ENCODE results near the gene ARHGEF3.
A peak's percentile ranks its signal among the peaks of the same experiment; 100 is the strongest.

The ARHGEF3 gene

GRCh38 chr3:56801662-56802377 is at the start of gene ARHGEF3:
Gene ARHGEF3 (minus strand): TSS chr3:56801949. CDS start chr3:56801798, 151 bp downstream.
- DNase-seq, result peak; percentile 78

DNA sequence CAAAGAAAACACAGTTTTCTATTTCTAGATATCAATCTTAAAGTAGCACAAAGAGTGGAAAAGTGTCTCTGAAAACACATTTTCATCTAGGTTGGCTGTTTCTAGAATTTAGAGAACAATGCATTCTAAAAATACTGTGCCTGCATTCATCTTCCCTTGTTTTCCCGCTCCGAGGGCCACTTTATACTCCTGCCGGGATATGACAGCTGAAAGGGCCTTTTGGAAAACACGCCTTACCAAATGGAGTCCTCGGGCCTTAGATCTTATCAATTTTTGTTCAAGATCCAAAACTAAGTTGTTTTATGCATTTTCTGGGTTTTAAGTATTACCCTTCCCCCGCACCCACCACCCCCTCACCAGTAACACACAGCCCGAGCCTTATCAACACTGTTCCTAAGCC is 47.9 kb upstream of the ARHGEF3 start:
- no peak for DNase-seq

GRCh38 chr3:56845505-56845904 is 43.8 kb upstream of the ARHGEF3 start:
- DNase-seq, result no peak

DNA sequence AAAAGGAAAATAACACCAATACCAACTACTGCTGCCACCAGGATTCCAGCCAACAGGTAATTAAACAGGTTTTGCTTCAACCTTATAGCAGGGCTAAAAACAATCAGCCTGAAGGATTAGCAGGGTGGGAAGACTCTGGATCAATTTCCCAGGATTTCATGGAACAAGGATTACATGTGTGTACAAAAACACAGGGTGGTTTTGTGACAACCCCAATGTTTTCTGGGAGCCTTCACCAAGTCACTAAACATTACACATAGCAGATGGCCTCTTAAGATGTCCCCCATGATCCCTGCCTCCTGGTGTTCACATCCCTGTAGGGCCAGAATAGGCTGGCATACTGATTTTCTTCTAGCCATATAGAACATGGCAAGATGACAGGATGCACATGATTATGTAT is 42.8 kb upstream of the ARHGEF3 start:
- no peak for DNase-seq

- DNase-seq, result no peak
Measured at GRCh38 chr3:56839784-56840715, 38.3 kb upstream of the ARHGEF3 start.

DNA sequence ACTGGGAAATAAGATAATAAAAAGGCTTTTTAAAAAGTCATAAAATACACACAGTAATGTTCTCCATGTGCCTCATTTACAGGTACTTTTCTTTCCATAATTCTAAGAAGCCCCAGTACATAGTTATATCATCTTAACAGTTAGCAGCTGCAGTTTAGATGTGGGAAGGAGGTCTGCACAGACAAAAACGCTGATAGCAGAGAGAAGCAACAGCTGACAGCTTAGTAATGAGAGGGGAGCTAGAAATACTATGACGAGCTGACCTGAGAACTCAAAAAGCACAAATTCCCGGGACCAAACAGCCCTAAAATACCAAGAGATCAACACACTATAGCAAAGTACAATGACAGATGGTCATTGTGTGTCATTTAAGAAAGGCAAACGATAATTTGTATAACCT is 36.7 kb upstream of the ARHGEF3 start:
- no peak for DNase-seq

- DNase-seq, result no peak
Measured at GRCh38 chr3:56837196-56837955, 35.6 kb upstream of the ARHGEF3 start.

GRCh38 chr3:56836276-56837163 is 34.8 kb upstream of the ARHGEF3 start:
- DNase-seq, result no peak

DNA sequence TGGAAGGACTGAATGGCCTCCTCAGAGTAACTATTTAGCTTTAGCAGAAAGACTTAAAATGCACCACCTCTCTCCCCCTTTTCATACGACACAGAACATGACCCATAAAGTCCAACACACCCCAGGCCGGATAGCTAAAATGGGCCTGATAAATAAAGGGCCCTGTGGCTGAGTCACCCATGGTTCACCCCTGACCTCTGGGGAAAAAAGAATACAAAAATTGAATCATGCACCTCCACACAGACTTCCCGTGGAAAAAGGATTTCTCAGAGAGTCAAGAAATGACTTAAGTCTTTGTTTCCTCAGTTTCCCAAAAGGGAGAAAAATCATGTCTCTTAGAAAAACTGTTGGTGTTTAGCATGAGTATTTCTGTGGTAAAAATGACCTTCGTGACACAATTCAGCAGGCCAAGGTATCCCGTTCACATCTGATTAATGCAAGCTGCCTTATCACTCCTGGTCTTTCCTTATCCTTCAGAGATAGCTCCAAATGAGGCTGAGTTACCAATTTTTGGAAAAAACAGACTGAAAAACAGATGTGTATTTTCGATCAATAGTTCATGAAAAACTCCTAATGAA is 34.0 kb upstream of the ARHGEF3 start:
- no peak for DNase-seq

DNA sequence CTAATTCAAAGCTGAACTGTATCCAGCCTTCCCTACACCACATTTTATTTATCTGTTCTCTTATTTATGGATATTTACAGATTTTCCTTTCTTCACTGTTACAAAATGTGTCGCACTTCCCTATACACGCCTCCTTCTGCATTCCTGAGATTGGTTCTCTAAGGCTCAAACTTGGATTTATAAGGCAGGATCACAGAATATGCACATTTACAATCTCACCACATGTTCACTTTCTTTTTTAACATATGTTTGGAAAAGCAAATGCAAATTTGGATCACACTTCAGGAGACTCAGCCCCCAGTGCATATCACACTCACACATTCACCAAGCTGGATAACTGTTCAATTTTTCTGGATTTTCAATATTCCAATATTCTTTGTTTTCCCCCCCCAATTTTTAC is 31.8 kb upstream of the ARHGEF3 start:
- DNase-seq, result no peak

DNA sequence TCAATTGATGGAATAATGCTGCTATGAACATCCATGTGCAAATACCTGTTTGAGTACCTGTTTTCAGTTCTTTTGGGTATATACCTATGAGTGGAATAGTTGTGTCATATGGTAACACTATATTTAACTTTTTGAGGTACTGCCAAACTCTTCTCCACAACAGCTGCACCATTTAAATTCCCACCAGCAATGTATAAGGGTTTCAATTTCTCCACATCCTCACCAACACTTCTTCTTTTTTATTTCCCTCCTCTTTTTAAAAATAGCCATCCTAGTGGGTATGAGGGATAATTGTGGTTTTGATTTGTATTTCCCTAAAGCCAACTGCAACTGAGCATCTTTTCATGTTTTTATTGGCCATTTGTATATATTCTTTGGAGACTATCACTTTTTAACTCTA is 31.3 kb upstream of the ARHGEF3 start:
- no peak for DNase-seq

DNA sequence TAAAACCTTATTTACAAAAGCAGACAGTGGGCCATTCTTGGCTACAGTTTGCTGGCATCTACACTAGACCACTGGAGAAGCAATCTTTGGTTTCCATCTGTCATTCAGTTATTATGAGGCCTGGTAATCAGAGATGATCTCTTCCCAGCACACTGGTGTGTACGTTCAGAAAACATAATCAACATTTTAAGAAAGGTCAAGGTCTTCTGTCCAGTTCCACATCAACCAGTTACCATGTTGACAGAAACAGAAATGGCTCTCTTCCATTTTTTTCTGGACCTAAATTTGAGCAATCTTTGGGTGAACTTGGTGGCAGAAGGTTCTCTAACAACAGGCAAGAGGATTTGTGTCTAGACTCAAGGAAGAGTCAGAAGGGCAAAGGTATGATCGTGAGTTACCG is 29.8 kb upstream of the ARHGEF3 start:
- DNase-seq, result no peak

GRCh38 chr3:56830884-56831283 is 29.1 kb upstream of the ARHGEF3 start:
- DNase-seq, result no peak

DNA sequence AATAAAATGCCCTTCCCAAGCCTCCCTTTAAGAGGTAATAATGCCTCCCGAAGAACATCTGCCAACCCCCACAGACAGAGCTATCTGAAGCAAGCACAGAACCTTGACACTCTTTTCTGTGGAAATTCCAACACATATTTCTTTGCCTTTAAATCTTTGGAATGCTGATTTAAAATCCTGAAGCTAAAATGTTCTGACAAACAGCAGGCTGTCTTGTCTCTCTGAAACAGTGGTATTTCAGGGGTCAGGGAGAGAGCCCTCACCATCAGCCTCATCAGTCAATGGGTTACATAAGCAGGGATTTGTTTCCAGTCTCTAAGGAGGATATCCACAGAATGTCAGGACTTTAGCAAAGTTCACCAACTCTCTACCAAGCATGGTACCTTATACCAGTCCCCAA is 27.8 kb upstream of the ARHGEF3 start:
- DNase-seq, result no peak

- no peak for DNase-seq
Measured at GRCh38 chr3:56826831-56827722, 25.3 kb upstream of the ARHGEF3 start.

- DNase-seq, result no peak
Measured at GRCh38 chr3:56825567-56826438, 24.1 kb upstream of the ARHGEF3 start.

DNA sequence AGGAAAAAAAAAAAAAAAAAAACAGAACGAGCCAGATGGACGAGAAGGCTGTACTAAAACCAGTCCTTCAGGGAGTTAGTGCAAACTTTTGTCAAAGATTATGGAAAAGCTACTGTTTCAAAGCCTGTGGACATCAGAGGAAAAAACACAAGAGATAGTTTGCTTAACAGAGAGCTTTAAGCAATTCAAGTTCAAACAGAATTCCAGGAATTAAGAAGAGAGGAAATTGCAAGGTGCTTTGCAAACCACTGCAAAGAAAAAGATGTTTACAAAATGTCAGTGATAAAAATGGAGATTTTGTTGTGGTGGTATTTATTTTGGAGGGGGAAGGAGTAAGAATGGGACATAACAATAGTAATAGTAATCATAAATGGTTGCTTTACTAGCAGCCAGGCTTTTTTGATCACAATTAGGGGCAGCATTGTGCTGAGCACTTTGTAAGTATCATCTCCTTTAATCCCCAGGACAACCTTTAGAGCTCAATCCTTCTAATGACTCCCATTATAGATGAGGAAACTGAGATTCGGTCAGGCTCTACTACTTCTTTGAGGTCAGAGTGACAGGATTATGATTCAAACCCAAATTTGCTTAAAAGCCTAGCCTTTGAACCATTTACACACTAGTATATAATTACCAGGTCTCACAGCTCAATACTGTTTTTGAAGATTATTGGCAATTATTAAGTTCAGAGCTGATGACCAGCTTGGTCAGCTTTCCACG is 22.4 kb upstream of the ARHGEF3 start:
- no peak for DNase-seq

- DNase-seq, result no peak
Measured at GRCh38 chr3:56823421-56823926, 21.7 kb upstream of the ARHGEF3 start.

GRCh38 chr3:56822501-56822900 is 20.8 kb upstream of the ARHGEF3 start:
- no peak for DNase-seq

All from NCI-H345 (cell line).